Fibroblast of skin of back (primary cell): ENCODE results near the gene PPFIA3.
A peak's percentile ranks its signal among the peaks of the same experiment; 100 is the strongest.
"Not testable (repeated sequence)": the region's sequence is repeated elsewhere in the genome, so short reads cannot be mapped to it uniquely, and the experiment has no call there.

ENCODE experiments used
- DNase-seq: peaks from one replicate; pipeline ENCODE4 v3.0.0-alpha.2; 2013

The PPFIA3 gene

DNA sequence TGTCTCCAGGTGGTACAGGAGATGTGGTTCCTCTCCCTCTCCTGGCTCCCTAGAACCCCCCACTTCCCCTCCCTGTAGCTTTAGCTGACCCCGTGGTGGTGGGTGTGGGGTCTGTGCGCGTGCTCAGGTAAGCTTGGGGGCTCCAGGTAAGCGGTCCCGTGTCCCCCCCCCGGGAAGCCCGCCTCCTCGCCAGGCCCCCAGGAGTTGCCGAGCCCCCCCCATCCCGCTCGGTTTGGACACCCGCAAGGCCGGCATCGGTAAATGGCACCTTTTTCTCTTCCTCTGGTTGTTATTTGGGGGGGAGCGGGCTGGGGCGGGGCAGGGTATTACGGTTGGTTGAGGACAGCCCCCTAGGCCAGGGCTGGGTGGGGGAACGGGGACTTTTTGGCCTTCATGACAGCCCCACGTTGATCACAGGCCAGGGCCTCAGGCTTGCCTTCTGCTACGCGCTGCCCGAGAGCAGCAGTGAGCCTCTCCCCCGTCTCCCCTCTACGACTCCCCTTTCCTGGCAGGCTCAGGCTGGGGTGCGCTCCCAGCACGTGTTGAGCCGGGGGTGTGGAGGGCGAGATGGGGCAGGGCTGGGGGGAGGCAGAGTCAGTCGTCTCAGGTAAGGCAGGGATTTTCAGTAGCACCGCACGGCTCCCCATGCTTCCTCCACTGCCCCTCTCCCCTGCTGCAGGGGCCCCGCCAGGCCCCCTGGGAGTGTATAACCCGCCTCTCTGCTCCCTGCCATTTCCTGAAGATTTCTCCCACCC is 15.8 kb upstream of the PPFIA3 start:
- no peak for DNase-seq

GRCh38 chr19:49104229-49104864 is 15.0 kb upstream of the PPFIA3 start:
- no peak for DNase-seq

DNA sequence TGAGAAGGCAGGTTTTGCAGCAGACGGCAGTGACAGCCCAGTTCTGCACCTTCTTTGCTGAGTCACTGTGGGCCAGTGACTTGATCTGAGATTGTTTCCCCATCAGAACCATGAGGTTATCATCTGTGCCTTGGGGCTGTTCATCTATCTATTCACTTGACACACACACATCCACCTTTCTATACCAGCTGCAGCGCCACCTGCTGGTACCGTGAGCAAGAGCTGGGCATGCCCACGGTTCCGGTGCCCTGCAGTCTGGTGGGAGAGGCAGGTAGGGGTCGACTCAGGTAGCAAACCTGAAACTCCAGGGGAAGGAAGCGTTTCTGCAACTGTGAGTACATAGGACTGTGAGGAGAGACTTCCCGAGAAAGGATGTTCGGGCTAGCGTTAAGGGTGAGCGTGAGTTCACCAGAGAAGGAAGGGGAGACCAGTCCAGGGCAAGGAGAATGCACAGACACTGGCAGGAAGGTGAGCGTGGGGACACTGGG is 12.7 kb upstream of the PPFIA3 start:
- peak; percentile 43 for DNase-seq

DNA sequence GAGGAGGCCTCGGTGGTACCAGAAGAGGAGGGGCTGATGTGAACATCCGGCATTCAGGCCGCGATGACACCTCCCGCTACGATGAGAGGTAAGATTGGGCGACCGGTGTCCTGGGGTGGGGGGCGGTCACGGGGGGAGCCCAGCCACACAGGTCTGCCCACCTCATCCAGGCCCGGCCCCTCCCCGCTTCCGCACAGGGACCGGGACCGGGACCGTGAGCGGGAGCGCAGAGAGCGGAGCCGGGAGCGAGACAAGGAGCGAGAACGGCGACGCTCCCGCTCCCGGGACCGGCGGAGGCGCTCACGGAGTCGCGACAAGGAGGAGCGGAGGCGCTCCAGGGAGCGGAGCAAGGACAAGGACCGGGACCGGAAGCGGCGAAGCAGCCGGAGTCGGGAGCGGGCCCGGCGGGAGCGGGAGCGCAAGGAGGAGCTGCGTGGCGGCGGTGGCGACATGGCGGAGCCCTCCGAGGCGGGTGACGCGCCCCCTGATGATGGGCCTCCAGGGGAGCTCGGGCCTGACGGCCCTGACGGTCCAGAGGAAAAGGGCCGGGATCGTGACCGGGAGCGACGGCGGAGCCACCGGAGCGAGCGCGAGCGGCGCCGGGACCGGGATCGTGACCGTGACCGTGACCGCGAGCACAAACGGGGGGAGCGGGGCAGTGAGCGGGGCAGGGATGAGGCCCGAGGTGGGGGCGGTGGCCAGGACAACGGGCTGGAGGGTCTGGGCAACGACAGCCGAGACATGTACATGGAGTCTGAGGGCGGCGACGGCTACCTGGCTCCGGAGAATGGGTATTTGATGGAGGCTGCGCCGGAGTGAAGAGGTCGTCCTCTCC is 11.5 kb upstream of the PPFIA3 start:
- DNase-seq: no peak

DNA sequence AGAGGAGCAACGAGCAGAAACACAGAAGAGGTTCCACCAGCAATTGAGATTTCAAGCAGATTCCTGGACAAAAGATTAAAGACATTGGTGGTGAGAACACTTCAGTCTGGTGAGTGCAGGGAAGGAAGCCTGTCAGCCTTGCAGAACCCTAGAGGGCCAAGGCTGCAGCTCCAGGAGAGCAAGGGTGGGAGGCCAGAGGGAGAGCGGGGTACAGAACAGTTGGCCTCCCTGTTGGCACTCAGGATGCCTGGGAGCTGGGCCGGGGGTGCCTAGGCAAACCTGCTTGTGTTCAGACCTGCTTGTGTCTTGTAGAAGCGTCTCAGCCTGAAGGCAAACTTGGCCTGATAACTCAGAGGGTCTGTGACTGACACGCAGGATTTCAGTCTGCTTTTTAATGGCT is 10.3 kb upstream of the PPFIA3 start:
- no peak for DNase-seq

- no peak for DNase-seq
Observed at GRCh38 chr19:49109569-49110233, 9.6 kb upstream of the PPFIA3 start.

- peak; percentile 54 for DNase-seq
Observed at GRCh38 chr19:49110567-49110966, 8.8 kb upstream of the PPFIA3 start.

- no peak for DNase-seq
Observed at GRCh38 chr19:49111218-49111998, 7.9 kb upstream of the PPFIA3 start.

DNA sequence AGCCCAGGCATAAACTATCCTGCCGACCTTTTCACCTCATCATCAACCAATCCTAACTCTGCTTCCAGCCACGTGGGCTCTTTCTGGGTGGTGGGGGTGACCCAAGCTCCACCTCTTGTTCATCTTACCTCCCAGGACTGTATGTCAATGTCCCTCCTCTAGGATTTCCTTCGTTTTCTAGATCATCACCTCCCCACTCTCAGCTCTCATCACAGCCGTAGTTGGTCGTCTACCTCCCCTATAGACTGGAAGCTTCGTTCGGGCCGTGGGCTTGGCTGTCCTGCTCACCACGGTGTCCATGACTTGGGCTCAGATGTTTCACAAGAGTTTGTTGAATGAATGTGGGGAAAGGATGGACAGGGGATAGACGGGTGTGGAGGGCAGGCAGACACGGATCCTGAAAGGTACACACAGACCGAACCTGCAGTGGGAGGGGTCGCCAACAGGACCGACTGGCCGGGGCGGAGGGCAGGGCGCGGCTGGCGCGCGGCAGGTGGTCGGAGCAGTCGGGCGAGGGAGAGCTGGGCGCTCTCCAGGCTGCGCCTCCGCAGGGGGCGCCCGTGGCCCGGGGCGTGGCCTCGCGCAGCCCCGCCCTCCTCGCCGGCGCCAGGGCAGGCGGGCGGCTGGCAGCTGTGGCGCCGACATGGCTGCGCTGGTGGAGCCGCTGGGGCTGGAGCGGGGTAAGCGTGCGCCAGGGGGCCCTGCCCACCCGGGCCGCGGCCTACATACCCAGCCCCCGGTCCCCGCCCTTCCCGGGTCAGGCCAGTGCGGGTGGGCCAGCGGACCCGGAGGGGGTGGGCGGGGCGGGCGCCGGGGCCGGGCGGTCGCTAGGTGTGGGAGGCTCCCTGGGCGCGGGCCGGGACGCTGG is 5.3 kb upstream of the PPFIA3 start, which contains the start of gene LIN7B:
Gene LIN7B (plus strand): TSS at position 609 of the 868 bp plus-strand sequence. CDS start 35 bp downstream, at position 644.
- peak; percentile 69 for DNase-seq

- peak; percentile 62 for DNase-seq
Observed at GRCh38 chr19:49114630-49115363, 4.5 kb upstream of the PPFIA3 start.

DNA sequence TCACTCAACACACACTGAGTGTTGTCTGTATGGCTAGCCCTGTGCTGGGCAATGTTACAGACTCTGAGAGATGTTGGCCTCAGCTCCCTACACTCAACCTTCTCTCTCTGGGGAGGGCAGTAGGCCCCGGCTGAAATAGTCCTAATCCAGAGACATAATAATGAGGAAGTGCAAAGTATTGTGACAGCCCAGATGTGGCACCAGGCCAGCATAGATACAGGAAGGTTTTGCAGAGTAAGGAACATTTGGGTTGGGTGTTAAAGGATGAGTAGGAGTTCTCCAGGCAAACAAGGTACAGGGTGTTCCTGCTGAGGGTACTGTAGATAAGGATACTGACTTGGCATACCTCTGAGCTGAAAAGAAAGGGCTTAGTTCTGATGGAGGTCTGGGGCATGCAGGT is 2.8 kb upstream of the PPFIA3 start:
- no peak for DNase-seq

- no peak for DNase-seq
Observed at GRCh38 chr19:49117677-49118564, 1.4 kb upstream of the PPFIA3 start.

- DNase-seq: peak; percentile 91
Observed at GRCh38 chr19:49118565-49119410, 556 bp upstream of the PPFIA3 start, which contains the start of gene C19orf73. Gene C19orf73 (minus strand): TSS chr19:49119143. CDS start chr19:49119022, 121 bp downstream.

DNA sequence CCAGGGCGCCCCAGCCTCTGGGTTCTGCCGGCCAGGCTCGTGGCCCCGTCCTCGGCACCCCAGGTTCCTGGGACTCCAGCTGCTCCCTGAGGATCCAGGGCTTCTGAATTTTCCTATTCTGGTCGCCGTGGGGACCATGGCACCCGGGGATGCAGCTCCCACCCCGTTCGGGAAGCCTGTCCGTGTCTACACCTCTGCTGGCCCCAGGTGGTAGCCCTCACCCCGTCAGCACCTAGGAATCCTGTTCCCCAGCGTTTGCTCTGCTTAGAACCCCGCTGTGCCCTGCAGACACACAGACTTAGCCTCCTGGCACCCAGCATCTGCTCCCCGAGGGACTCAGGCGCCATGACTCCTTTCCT is 960 bp downstream of the PPFIA3 start:
- no peak for DNase-seq

DNA sequence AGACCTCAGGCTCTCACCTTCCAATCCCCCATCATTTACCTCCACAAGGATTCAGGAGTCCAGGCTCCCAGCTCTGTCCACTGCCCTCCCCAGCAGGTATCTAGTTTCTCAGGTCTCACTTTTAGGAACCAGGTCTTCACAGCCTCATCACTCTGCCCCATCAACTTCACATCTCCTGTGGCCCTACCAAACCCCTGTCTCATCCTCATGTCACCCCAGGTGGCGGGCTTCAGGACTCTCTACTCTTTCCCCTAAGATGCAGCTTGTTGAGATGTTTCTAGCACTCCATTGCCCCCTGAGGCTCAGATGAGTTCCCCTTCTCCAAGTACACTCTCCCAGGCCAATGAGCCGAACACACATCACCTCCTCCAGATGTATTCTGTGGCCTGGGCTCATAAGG is 1.5 kb downstream of the PPFIA3 start:
- DNase-seq: no peak

DNA sequence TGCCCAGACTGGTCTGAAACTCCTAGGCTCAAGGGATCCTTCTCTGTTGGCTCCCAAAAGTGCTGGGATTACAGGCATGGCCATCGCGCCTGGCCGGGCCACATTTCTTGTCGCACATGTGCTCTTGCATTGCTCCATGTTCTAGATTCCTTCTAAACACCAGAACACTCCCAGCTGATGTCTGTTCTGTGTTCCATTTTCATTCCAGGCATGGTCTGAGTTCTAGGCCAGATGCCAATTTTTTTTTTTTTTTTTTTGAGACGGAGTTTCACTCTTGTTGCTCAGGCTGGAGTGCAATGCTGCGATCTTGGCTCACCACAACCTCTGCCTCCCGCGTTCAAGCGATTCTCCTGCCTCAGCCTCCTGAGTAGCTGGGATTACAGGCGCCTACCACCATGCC is 2.5 kb downstream of the PPFIA3 start:
- DNase-seq: not testable (repeated sequence)

DNA sequence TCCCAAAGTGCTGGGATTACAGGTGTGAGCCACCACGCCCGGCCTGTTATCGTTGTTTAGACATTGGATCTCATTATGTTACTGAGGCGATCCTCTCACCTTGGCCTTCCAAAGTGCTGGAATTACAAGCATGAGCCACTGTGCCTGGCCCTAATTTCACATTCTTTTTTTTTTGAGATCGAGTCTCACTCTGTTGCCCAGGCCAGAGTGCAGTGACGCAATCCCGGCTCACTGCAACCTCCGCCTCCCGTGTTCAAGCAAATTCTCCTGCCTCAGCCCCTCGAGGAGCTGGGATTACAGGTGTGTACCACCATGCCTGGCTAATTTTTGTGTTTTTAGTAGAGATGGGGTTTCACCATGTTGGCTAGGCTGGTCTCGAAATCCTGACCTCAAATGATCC is 3.9 kb downstream of the PPFIA3 start:
- DNase-seq: not testable (repeated sequence)
